Coronary artery (tissue), 2 donors: ENCODE data around the gene HBA2.
A peak's percentile ranks its signal among the peaks of the same experiment; 100 is the strongest.

Source experiments
- DNase-seq: peaks from one replicate; pipeline ENCODE4 v3.0.0-alpha.2; 2017; ENCODE audit warnings: low spot score
- H3K27ac ChIP-seq, 2 donors: fragments of 200-600 bp; sonication (generic); one replicate each; pipeline ENCODE4 v1.5.1; 2016 to 2019
- H3K4me3 ChIP-seq: fragments of 200-600 bp; sonication (generic); 2 replicates; pipeline ENCODE4 v1.5.1; 2016; ENCODE audit warnings: mild to moderate bottlenecking, moderate library complexity
- CTCF ChIP-seq: fragments of 200-600 bp; sonication (generic); IDR thresholded peaks from one replicate; pipeline ENCODE4 v1.5.1; 2019; ENCODE audit warnings: antibody characterized with exemption

The HBA2 gene

DNA sequence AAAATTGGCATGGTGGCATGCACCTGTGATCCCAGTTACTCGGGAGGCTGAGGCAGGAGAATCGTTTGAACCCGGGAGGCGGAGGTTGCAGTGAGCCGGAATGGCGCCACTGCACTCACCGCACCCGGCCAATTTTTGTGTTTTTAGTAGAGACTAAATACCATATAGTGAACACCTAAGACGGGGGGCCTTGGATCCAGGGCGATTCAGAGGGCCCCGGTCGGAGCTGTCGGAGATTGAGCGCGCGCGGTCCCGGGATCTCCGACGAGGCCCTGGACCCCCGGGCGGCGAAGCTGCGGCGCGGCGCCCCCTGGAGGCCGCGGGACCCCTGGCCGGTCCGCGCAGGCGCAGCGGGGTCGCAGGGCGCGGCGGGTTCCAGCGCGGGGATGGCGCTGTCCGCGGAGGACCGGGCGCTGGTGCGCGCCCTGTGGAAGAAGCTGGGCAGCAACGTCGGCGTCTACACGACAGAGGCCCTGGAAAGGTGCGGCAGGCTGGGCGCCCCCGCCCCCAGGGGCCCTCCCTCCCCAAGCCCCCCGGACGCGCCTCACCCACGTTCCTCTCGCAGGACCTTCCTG, 7.5 kb downstream of the HBA2 start, which contains the start of gene HBQ1:
Gene HBQ1 (plus strand): TSS at position 359 of the 575 bp plus-strand sequence. CDS start 28 bp downstream, at position 387.
- Histone ChIP-seq H3K27ac (no peak within 1 kb of the TSS), H3K4me3 (peak within 1 kb of the TSS; percentile 63)
- no peak for TF ChIP-seq CTCF
- DNase-seq = no peak

DNA sequence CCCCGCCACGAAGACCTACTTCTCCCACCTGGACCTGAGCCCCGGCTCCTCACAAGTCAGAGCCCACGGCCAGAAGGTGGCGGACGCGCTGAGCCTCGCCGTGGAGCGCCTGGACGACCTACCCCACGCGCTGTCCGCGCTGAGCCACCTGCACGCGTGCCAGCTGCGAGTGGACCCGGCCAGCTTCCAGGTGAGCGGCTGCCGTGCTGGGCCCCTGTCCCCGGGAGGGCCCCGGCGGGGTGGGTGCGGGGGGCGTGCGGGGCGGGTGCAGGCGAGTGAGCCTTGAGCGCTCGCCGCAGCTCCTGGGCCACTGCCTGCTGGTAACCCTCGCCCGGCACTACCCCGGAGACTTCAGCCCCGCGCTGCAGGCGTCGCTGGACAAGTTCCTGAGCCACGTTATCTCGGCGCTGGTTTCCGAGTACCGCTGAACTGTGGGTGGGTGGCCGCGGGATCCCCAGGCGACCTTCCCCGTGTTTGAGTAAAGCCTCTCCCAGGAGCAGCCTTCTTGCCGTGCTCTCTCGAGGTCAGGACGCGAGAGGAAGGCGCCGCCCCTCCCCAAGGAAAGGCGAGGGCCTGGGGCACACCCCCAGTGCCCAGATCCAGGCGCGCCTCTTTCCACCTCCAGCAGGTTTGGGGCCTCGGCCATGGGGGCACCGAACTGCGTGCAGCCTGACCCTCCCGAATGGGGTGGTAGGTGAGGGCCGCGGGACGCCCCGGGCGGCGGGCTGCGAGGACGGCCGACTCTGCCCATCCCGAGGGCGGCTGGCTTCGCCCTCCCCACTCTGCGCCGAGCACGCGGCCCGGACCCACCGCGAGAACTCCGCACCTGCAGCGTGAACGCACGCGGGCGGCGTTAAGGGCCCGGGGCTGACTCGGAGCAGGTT, 8.2 kb downstream of the HBA2 start:
- TF ChIP-seq CTCF = no peak
- no peak for DNase-seq
- Histone ChIP-seq H3K4me3 (peak overlapping the region; percentile 63), H3K27ac (no peak overlapping the region)

GRCh38 chr16:181565-182021, 8.9 kb downstream of the HBA2 start:
- peak overlapping the region; percentile 63 for H3K4me3 ChIP-seq
- peak; percentile 78 for DNase-seq
- TF ChIP-seq CTCF = peak; percentile 94
- no peak overlapping the region for H3K27ac ChIP-seq

GRCh38 chr16:183005-183404, 10.3 kb downstream of the HBA2 start:
- TF ChIP-seq CTCF = no peak
- no peak for DNase-seq
- H3K27ac ChIP-seq = no peak overlapping the region
- no peak overlapping the region for H3K4me3 ChIP-seq

DNA sequence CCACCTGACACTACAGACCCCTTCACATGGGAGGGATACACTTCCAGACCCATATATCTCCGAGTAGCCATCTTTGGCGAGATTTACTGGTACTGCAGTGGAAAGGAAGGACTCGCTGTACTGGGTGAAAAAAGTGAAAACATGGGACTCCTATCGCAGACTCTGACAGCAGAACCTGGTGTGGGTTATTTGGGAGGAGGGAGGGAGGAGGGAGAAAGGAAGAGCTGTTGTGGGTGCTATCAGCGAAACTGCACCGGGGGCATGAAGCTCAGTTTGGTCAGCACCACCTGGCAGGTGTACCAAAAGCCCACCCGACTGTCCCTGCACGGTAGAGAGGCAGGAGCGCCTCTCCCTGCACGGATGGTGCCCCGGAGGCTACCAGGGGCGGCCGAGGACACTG, 12.5 kb downstream of the HBA2 start:
- Histone ChIP-seq H3K27ac (no peak overlapping the region), H3K4me3 (no peak overlapping the region)
- TF ChIP-seq CTCF = no peak
- DNase-seq = no peak

DNA sequence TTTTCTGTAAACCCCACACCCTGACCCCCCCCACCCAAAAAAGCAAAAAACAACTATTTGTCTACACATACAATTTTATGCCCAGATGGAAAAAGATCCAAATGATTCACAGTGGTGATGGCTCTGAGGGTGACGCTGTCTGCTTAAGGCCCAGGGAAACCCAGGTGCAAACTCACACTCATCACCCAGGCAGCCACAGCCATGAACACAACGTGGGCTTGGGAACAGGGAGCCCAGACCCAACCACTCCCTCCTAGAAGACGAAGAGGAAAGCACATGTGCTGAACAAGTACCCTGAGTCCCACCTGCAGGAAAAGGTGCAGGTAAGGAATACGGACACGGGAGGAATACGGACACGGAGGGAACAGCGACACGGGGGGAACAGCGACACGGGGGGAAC, 13.0 kb downstream of the HBA2 start:
- Histone ChIP-seq H3K27ac (no peak overlapping the region), H3K4me3 (no peak overlapping the region)
- DNase-seq = no peak
- TF ChIP-seq CTCF = no peak

DNA sequence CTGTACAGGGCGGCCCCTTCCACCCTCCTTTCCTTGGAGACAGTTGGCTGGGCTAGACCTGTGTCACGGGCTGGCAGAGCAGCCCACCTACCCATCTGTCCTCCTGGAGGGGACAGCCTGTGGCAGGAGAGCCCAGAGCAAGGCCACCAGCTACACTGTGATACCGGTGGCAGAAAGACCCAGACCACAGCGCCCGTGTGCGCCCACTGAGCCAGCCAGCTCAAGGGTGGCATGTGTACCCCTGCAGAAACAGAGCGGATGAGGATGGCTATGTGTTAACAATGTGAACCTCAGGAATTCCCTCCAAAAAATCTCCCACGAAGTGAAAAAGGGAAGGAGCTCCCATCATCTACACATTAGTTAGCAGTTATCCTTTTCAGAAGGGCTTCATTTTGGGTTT, 14.7 kb downstream of the HBA2 start:
- Histone ChIP-seq H3K4me3 (no peak overlapping the region), H3K27ac (no peak overlapping the region)
- no peak for TF ChIP-seq CTCF
- no peak for DNase-seq
